ENCODE measurements around the gene SYT11.
"Not testable (repeated sequence)": the region's sequence is repeated elsewhere in the genome, so short reads cannot be mapped to it uniquely, and the experiment has no call there.

Gene SYT11

DNA sequence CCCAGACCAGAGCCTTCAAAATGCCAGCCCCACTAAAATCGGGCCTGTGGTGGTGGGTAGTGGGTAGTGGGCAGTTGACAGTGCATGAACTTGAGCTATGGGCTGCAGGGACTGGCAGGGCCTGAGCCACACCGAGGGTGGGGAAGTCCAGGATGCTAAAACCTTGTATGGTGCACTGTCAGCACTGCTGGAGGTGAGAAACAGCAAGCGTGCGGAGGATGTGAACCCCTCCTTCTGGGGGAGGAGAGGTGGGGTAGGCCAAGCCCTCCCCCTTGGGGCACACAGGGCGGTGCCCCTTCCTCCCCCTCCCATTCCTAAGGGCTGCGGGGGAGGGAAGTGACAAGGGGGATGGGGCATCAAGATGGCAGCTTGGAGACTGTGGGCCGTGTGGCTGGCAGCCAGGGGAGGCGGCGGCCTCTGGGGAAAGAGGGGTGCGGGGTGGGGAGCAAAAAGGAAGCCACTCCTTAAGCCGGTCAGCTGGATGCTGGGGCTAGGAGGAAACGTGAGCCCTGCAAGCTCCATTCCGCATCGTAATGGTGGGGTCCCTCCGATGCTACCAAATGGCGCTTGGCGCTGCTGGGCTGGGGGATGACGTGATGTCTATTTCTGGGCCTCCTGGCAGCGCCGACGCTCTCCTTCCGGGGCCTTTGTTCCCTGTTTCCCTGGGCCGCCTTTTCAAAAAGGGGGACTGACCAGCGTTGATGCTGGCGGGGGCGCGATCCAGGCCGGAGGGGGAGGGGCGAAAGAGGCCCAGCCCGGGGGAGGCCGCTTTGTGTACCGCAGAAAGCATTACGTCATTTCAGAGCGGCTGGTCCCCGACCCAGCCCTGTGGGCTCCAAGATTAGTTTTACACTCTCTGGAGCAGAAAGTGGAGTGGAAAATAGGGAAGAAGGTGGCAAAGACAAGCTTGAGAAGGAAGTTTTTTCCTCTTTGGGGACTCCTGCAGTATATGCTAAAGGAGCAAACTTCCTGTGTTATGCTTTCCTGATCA lies 809 bp downstream of the SYT11 start:
- peak; percentile 13 for DNase-seq (ENCODE audit: low read depth)

DNA sequence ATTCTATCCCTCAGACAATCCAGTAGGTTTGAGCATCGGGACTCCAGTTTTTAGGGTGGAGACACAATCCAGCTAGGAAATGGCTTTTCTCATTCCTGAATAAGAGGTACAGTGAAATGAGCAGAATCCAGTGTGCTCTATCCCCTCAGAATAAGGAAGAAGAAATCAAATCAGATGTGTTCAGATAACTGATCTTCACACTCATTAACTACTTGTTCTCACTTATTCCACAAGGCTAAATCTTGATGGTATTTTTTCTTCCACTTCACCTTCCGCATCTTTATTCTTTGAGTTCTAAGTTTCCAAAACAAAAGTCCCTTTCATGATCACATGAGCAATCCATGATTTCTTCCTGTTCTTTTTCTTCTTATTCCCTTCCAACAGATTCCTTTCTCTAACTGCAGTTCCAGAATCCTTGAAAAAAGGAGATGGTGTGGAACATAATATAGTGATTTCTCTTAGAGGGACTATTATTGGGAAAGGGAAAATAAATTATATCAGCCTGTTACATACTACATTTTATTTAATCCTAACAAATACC lies 1.7 kb downstream of the SYT11 start:
- DNase-seq (ENCODE audit: low read depth) = no peak

- no peak for DNase-seq (ENCODE audit: low read depth)
Observed at GRCh38 chr1:155861896-155862295, 2.5 kb downstream of the SYT11 start.

- DNase-seq (ENCODE audit: low read depth) = no peak
Observed at GRCh38 chr1:155864393-155864792, 5.0 kb downstream of the SYT11 start.

GRCh38 chr1:155867766-155868165 lies 8.4 kb downstream of the SYT11 start:
- DNase-seq (ENCODE audit: low read depth) = no peak

- DNase-seq (ENCODE audit: low read depth) = no peak
Observed at GRCh38 chr1:155871390-155871789, 12.0 kb downstream of the SYT11 start.

DNA sequence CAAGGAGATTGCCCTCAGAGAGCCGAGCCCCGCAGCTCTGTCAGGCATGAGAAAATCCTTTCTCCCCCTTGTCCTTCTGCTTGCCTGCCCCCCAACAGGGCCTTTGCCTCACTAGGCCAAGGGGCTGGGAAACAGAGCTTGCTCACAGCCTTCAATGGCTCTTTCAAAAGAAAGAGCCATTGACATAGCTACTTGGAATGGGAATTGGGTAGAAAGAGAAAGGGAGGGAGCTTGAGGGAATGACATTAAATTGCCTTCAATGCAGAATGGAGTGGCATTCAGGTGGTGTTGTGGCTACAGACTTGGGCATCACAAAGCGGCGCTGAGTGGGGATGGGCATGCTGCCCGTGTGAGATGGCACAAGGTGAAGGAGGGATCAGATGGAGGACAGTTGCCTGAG lies 13.2 kb downstream of the SYT11 start:
- DNase-seq (ENCODE audit: low read depth) = no peak

DNA sequence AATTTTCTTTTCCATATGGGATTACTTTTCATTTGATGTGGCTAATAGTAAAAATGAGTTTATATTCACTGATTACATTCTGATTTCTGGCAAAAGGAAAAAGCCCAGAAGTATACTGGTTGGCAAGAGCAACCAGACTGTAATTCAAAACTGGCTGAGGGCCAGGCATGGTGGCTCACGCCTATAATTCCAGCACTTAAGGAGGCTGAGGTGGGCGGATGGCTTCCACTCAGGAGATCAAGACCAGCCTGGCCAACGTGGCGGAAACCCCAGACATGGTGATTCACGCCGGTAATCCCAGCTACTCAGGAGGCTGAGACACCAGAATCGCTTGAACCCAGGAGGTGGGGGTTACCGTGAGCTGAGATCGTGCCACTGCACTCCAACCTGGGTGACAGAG lies 14.5 kb downstream of the SYT11 start:
- DNase-seq (ENCODE audit: low read depth) = no peak

- no peak for DNase-seq (ENCODE audit: low read depth)
Observed at GRCh38 chr1:155877945-155878344, 18.6 kb downstream of the SYT11 start.

DNA sequence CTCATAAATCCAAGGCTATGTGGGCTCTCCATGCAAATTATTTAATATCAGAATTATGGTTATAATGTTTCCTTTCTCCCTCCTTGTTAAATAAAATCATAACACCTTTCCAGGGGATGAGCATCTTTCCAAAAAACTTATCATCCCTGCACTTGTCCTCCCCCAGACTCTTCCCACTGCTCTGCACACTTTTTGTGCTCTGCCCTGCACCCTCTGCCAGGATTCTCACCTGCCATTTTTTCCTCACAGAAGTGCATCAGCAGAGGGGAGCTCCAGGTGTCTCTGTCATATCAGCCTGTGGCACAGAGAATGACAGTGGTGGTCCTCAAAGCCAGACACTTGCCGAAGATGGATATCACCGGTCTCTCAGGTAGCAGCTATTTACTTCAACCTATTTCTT lies 20.9 kb downstream of the SYT11 start:
- DNase-seq (ENCODE audit: low read depth) = no peak

DNA sequence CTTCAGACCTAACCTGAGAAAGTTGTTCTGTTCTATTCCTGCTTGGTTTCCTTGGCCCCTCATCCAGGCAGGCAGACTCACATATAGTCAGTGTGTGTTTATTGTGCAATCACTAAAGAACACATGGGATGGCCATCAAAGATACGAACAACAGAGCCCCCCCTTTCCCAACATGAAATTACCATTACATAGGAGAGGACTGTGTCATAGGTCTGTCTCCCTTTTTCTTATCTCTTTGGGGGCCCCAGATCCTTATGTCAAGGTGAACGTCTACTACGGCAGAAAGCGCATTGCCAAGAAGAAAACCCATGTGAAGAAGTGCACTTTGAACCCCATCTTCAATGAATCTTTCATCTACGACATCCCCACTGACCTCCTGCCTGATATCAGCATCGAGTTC lies 21.6 kb downstream of the SYT11 start:
- no peak for DNase-seq (ENCODE audit: low read depth)

GRCh38 chr1:155882235-155882634 lies 22.9 kb downstream of the SYT11 start:
- DNase-seq (ENCODE audit: low read depth) = no peak

GRCh38 chr1:155882766-155883165 lies 23.4 kb downstream of the SYT11 start:
- no peak for DNase-seq (ENCODE audit: low read depth)

DNA sequence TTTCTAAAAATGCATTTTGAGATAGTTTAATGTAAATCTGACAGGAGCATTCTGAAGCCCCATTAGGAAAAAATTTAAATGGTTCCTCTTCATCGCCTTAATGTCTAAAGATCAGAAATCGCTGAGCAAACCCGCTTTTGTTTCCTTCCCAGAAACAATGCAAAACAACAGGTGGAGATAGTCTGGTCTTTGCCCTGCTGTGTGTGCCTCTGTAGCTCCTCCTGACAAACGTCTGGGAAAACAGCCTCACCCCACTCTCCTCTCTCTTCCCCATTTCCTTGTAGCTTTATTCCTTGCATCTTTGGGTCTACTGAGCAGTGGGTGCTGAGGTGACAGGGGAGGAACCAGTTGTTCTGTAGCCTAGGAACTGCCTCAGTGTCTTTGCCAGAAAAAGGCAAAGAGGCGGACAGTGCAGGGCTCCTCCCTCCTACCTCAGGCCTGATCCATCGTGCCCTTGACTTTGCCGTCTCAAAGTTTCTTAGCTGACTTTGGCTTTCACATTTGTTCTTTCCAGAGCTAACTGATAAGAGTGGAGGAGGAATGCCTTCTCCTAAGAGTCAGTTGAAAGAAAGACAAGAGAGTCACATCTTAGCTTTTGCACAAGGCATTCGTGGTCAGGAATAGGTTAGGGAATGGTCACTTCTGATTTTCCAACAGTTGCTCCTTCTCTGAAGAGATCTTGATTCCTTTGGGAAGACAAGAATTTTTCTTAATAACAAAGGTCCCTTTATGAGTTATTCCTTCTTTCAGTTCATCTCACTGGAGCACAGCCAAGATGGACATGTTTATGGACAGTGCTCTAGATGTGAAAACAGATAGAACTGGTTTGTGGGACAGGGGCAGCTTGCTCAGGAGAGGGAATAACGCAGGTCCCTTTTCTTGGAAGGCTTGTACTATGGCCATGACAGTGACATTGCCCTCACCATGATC lies 24.9 kb downstream of the SYT11 start:
- DNase-seq (ENCODE audit: low read depth) = no peak

DNA sequence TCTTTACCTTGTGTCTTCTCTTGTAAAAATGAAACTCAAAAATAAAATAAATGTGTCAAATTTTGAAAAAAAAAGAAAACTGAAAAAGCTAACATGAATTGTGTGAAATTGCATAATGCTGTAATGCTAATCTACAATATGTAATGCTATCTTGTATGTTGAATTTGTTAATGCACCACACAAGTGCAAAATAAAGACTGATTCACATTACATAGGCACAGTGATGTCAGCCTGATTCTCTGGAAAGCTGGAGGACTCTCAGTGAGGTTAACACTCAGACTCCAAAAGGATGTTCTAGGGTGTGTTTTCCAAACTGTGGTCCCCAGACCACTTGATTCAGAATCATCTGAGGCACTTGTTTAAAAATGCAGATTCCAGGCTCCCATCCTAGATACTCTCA lies 25.6 kb downstream of the SYT11 start:
- no peak for DNase-seq (ENCODE audit: low read depth)

DNA sequence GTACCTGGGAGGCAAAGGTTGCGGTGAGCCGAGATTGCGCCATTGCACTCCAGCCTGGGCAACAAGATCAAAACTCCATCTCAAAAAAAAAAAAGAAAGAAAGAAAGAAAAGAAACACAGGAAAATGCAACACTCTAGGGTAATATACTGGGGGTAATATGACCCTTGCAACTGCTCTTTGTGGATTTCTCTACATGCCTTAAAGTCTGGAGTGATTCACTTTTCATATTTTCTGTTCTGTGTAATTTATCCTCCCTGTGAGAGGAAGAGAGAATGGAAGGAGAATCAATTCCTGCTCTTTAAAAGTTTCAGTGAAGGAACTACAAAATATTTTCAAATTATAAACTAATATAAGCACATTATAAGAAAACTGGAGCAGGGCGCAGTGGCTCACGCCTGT lies 29.1 kb downstream of the SYT11 start:
- DNase-seq (ENCODE audit: low read depth) = no peak

GRCh38 chr1:155889566-155889965 lies 30.2 kb downstream of the SYT11 start:
- DNase-seq (ENCODE audit: low read depth) = no peak

DNA sequence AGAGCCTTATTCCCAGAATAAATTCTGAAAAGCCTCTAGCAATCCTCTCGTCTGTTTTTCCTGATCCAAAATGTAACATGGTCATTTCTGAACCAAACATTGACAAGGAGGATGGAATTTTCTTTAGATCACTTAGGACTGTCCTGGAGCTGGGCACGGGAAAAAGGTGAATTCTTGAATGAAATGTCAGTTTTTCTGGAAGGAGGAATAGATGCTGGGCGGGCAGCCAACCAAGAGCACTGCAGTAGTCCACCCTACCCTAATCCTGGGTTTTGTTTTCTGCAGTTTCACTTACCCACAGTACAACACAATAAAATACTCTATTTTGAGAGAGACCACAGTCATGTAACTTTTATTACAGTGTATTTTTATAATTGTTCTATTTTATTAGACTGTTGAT lies 30.9 kb downstream of the SYT11 start:
- no peak for DNase-seq (ENCODE audit: low read depth)

GRCh38 chr1:155892796-155893195 lies 33.4 kb downstream of the SYT11 start:
- DNase-seq (ENCODE audit: low read depth) = no peak

DNA sequence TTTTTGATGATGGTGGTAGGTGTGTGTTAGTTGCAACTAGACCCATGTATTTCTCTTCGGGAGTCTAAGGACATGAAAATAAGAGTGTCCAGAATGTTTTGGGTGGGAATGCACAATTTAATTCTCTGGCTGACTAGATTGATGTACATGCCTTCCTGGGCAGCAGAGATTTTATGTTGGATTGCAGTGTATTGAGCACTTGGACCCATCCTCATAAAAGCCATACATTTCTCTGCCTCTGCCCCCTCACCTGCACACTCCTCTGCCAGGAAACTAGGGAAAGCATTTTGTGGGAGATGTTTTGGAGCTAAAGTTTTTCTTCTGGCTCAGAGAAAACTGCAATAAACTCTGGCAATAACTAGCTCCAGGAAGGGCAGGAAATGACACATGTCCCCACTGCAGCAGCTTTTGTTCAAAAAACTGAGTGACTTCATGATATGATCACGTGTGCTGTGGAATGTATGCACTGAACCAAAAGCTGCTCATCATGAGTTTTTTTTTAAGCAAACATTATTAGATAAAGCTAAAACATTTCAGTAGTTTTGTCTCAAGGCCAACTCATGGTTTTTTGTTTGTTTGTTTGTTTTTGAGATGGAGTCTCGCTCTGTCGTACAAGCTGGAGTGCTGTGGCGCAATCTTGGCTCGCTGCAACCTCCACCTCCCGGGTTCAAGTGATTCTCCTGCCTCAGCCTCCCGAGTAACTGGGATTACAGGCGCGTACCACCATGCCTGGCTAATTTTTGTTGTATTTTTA lies 34.2 kb downstream of the SYT11 start:
- DNase-seq (ENCODE audit: low read depth) = no peak

DNA sequence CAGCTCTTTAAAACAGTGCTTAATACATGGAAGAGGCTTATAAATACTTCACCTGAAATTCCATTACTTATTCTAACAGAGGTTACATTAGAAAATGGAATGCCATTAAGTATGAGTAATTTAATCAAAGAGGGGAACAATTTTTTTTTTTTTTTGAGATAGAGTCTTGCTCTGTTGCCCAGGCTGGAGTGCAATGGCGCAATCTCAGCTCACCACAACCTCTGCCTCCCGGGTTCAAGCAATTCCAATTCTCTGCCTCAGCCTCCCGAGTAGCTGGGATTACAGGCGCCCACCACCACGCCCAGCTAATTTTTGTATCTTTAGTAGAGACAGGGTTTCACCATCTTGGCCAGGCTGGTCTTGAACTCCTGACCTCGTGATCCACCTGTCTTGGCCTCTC lies 36.2 kb downstream of the SYT11 start:
- not testable (repeated sequence) for DNase-seq (ENCODE audit: low read depth)

- DNase-seq (ENCODE audit: low read depth) = not testable (repeated sequence)
Observed at GRCh38 chr1:155896476-155896875, 37.1 kb downstream of the SYT11 start.
